ENCODE results near the gene IFNA2.

DNA sequence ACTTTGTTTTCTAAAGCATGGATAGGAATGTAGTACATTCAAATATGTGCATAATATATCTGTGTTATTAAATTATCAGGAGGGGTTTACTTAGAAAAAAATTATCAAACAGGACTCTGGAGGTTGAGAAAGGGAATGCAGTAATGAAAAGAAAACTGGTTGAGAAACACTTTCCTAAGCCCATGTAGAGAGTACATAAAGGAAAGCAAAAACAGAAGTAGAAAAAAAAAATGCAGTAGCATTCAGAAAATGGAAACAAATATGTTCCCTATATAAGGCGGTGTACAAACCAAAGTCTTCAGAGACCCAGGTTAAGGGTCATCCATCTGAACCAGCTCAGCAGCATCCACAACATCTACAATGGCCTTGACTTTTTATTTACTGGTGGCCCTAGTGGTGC is 23.6 kb upstream of the IFNA2 start, which contains the start of gene IFNA8:
- TF ChIP-seq, protein P1, sequence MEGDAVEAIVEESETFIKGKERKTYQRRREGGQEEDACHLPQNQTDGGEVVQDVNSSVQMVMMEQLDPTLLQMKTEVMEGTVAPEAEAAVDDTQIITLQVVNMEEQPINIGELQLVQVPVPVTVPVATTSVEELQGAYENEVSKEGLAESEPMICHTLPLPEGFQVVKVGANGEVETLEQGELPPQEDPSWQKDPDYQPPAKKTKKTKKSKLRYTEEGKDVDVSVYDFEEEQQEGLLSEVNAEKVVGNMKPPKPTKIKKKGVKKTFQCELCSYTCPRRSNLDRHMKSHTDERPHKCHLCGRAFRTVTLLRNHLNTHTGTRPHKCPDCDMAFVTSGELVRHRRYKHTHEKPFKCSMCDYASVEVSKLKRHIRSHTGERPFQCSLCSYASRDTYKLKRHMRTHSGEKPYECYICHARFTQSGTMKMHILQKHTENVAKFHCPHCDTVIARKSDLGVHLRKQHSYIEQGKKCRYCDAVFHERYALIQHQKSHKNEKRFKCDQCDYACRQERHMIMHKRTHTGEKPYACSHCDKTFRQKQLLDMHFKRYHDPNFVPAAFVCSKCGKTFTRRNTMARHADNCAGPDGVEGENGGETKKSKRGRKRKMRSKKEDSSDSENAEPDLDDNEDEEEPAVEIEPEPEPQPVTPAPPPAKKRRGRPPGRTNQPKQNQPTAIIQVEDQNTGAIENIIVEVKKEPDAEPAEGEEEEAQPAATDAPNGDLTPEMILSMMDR (IDR thresholded peaks at IDR 0.05): no peak
- no peak for TF ChIP-seq POLR2A (IDR thresholded peaks at IDR 0.05)

Measured in uterus (tissue), 2 donors.